Effector CD4-positive, alpha-beta T cell (primary cell): Measurements from ENCODE around the gene TLCD5.

Experiments
- DNase-seq: peaks from one replicate; pipeline ENCODE4 v3.0.0-alpha.2; 2020

TLCD5 gene

DNA sequence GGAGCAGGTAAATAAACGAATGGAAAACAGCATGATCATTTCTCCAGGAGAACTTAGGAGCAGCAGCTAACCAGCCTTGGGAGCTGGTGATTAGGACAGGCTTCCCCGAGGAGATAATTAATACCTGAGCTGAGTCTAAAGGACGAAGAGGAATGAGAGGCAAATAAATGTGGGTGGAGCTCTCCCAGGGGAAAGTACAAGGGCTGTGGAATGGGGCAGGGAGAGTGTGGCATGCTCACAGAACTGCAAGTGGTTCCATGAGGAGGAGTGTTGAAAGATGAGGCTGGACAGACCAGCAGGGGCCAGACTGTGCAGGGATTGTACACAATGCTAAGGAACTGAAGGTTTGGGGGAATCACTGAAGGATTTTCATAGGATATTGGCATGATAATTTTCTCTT lies 14.2 kb upstream of the TLCD5 start:
- no peak for DNase-seq

DNA sequence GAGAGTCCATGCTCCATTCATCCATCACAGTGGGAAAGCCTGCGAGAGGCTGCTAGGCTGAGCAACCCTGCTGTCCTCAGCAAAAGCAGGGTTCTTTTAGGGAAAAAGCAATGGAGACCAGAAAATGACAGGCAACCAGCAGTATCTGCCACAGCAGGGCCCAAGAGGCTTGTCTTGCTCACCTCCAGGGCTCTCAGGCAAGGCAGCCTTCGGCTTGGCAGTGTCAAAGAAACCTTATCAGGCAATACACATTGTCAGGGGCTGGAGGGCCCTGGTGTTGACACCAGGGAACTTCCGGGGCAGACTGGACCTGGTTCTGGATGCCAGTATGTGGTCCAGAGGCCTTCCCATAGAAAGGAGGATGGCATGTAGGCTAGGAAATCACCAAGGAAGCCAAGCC lies 10.2 kb upstream of the TLCD5 start:
- DNase-seq: no peak

GRCh38 chr11:120316880-120317688 lies 8.0 kb upstream of the TLCD5 start:
- no peak for DNase-seq

GRCh38 chr11:120317689-120318480 lies 7.2 kb upstream of the TLCD5 start:
- no peak for DNase-seq

- no peak for DNase-seq
These were observed 6.2 kb upstream of the TLCD5 start for GRCh38 chr11:120318906-120319305.

- DNase-seq: no peak
These were observed 1.1 kb downstream of the TLCD5 start for GRCh38 chr11:120326228-120326627.

GRCh38 chr11:120326845-120327281 lies 1.8 kb downstream of the TLCD5 start:
- no peak for DNase-seq

- DNase-seq: no peak
These were observed 2.2 kb downstream of the TLCD5 start for GRCh38 chr11:120327311-120327710.

GRCh38 chr11:120329556-120329955 lies 4.5 kb downstream of the TLCD5 start:
- no peak for DNase-seq

DNA sequence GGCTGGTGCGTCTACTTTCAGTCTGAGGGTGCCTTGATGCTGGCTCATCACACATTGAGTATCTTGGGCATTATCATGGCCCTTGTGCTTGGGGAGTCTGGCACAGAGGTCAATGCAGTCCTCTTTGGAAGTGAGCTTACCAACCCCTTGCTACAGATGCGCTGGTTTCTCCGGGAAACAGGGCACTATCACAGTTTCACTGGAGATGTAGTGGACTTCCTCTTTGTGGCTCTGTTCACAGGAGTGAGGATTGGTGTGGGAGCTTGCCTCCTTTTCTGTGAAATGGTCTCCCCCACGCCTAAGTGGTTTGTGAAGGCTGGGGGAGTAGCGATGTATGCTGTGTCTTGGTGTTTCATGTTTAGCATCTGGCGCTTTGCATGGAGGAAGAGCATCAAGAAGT lies 4.9 kb downstream of the TLCD5 start:
- no peak for DNase-seq

- DNase-seq: no peak
These were observed 6.3 kb downstream of the TLCD5 start for GRCh38 chr11:120331301-120331996.

DNA sequence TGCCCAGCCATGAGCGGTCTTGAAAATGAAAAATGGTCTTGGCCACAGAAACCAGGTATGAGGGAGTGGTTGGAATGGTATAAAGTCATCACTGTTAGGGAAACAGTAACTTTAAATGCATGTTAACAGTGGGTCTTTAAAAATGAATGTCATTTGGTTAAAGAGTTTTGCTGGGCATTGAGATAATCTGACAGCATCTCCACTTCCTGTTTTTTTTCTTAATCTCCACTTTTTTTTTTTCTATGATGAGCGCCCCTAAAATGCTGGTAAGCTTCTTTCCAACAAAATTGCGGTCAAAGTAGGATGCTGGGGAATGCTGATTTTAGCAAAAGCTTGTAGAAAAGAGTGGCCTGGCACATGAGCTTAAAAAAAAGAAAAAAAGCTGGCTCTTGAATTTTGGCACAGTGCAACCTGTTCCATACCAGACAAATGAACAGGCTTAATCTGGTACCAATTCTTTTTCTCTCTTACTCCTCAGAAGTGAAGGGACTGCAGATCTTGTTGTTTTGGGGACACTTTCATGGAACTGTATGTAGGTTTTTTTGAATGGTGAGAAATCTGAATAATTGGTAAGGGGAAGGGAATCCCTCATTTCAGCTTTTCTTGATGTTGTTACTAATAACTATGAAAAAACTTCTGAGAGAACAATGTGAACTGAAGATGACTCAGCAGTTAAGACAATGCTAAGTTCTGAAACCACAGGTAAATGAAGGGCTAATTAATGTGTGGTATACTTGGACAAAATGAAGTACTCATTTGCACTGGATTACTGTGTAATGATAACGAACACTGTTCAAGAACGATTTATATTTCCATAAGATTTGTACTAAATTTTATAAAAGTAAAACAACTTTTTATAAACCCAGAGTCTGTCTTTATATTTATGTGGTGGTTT lies 8.0 kb downstream of the TLCD5 start:
- DNase-seq: no peak

DNA sequence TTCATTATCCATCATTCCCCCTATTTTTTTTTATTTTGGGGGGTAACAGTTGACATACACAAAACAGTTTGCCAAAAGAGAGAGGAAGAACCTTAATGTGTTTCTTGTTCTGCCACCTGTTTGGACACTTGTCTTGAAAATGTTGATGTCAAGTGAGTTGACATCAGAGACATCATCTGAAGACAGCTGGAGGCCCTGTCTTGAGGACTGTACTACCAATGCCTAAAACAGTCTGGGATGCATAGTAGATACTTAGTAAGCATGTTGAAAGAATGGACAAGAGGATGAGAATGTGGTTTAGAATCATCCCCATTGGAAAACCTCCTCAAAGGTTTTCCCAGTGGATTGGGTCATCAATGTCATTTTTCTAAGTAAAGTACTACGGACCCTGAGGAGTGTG lies 8.7 kb downstream of the TLCD5 start:
- DNase-seq: no peak

DNA sequence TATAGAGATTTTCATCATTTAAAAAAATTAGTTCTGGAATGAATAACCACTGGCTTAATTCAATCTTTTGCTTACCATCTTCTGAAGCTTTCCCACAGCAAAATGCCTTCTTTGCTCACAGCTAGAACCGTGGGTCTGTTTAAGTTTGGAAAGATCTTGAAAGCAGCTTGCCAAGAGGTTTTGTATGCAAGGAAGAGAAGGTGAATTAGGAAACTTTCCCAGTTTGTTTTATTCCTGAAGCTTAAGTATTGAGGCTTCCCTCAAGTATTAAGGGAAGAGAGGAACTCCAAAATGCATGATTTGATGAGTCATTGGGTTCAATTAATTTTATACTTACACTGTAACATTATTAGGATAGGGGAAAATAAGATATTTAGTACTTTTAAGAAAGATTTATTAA lies 9.2 kb downstream of the TLCD5 start:
- no peak for DNase-seq

DNA sequence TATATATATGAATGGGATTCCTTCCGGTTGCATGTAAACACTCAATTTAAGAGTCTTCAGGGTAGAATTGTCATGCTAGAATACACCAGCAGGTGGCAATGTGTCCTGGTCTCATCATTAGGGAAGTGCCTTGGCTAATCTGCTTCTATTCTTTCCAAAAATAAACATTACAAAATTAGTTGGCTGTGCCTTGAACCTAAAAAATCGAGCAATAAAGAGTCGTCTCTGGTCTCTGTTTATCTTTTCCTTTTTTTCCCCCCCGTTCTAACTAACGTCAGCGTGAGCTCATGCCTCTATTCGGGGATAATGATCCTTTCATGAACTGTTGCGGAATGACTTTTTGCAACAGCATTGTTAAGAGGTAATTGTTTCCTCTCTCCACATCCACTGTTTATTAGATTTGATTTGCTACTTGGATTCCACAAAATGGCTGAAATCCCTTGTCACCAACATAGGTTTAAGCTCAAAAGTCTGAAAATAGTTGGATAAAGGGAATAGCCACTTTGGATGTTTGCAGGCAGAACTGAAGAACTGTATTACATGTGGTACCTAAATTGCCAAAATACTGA lies 9.9 kb downstream of the TLCD5 start:
- DNase-seq: peak; percentile 56

DNA sequence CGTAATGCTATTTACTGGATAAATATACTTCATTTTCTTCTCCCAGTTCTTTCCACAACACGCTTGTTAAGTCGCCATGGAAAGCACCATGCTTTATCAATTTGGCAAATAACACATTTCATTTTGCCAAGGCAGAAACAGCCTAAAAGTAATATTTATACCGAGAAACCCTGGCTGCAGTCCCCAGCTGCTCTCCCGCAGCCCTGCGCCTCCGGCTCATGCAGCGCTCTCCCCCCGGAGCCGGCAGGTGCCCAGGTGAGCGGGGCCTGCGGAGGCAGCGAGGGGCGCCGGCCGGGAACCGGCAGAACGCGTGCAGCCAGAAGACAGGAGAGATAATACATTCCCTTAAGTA lies 10.4 kb downstream of the TLCD5 start:
- no peak for DNase-seq

DNA sequence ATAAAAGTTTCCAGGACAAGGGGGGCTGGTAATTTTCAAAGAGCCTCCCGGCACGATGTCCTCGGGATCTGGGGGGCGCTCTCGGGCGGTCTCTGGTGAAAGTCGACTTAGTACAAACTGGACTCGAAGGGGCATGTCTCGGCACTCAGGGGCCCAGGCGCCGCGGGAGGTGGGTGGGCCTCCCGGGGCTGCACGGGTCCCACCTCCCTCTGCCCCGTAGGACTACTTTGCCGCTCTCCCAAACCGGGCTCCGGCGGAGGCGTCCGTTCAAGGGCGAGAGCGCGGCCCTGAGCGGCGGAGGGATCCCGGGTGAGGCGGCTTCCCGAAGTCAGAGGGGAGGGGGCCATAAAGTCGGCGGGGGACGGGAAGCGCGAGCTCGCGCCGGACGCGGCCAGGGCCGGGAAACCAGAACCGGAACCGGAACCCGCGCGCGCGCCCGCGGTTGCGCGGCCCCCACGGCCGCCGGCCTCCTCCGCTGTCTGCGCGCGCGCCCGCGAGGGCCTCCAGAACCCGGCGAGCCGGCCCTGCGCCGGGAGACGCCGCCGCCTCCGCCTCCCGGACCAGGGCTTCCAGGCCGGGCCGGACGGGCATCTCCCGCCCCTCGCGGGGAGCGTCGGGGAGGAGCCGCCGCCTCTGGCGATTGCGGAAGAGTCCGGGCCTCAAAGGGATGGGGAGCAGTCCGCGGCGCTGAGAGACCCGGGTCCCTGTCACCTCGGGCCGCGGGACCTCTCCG lies 11.0 kb downstream of the TLCD5 start, which contains the start of gene ARHGEF12:
TSS of gene ARHGEF12 (plus strand) at position 506 of the 733 bp plus-strand sequence. CDS start 831 bp downstream, outside the sequence.
- peak; percentile 41 for DNase-seq

DNA sequence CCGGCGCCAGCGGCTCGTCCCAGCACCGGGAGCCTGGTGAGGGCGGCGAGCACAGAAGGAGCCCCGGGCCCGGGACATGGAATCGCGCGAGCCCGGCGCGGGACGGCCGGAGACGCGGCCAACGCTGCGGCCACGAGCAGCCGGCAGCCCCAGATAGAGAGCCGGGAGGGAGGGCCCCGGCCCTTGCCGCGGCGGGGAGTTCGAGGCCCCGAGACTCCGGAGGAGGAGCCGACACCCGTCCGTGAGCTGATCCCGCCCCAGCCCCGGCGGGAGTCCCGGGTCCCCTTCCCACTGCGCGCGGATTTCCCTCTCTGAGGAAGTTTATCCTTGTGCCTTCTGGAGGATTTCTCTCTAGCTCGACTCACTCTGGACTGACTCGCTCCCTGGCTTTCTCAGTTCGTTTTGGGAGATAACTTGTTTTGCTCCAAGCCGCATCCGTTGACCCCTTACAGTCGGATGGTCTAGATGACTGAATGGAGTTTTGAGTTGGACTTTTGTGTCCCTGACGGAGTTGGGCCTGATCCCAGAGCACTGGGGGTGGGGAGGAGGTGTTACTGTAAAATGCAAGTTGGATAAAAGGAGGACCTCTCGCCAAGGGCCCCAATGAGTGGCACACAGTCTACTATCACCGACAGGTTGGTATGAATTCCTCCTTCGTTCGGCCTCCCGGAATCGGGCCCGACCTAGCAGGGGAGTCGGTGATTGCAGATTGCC lies 11.7 kb downstream of the TLCD5 start:
- no peak for DNase-seq

DNA sequence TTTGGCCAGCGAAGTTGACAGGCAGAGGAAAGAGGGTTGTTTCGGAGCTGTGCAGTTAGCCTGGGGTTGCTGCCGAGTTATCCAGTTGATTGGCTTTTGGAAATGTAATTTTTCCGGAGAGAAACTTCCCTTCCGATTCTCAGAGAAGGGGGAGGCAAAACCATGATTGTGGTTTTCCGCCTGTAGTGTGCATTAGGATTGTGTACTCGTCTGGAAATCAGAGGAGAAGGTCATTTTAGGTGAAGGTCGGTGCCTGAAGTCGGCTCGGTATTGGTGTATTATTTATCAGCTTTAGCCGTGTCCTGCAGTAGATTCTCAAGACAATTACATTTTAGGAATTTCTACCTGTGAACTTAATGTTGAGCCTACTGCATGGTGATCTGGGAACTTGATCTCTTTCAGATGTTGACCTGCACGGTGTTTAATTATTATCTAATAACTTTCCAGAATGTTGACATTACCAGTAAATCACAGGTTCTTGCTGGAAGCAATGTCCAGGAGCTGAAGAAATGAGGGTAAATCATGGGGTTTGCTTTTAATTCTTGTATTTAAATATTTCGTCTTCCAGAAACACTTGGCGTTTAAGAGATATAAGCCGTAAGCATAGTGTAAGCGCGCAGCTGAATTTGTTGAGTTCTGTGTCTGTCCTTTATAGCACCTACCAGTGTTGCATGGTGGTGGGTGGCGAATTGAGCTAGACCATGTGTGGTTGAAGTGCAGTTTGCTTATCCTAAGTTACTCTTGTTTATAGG lies 12.4 kb downstream of the TLCD5 start:
- no peak for DNase-seq
